Loucy (cell line): ENCODE results near the gene TPSB2.

ENCODE experiments used
- EZH2phosphoT487 ChIP-seq: fragments of 200-600 bp; IDR thresholded peaks from 2 replicates; pipeline ENCODE4 v1.6.1; 2018; ENCODE audit warnings: antibody characterized with exemption, mild to moderate bottlenecking, moderate library complexity, borderline replicate concordance
- TF ChIP-seq, protein P1 (sequence below): fragments of 200-600 bp; sonication (generic); conservative IDR thresholded peaks from 2 replicates; pipeline ENCODE4 v1.5.1; 2014; ENCODE audit warnings: mild to moderate bottlenecking, antibody characterized with exemption, low read length

DNA sequence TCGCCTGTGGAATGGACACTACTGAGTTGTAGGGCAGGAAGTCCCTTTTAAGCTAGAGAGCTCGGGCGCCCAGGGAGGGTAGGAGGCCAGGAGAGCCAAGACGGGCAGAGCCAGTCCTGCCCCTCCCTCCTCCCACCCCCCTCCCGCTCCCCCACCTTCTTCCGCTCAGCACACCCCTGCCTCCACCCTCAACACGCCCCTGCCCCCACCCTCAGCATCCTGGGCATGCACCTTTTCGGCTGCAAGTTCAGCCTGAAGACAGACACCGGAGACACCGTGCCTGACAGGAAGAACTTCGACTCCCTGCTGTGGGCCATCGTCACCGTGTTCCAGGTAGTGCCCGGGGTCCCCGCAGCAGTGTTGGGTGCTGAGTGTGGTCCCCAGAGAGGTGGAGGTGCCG, 23.2 kb downstream of the TPSB2 start:
- TF ChIP-seq, protein P1, sequence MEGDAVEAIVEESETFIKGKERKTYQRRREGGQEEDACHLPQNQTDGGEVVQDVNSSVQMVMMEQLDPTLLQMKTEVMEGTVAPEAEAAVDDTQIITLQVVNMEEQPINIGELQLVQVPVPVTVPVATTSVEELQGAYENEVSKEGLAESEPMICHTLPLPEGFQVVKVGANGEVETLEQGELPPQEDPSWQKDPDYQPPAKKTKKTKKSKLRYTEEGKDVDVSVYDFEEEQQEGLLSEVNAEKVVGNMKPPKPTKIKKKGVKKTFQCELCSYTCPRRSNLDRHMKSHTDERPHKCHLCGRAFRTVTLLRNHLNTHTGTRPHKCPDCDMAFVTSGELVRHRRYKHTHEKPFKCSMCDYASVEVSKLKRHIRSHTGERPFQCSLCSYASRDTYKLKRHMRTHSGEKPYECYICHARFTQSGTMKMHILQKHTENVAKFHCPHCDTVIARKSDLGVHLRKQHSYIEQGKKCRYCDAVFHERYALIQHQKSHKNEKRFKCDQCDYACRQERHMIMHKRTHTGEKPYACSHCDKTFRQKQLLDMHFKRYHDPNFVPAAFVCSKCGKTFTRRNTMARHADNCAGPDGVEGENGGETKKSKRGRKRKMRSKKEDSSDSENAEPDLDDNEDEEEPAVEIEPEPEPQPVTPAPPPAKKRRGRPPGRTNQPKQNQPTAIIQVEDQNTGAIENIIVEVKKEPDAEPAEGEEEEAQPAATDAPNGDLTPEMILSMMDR, result no peak
- TF ChIP-seq EZH2phosphoT487, result no peak
